ENCODE results near the gene RIMBP2.

GRCh38 chr12:130583800-130584199 lies 132.3 kb downstream of the RIMBP2 start:
- TF ChIP-seq EZH2 (IDR thresholded peaks at IDR 0.05; ENCODE audit: low read depth, unreplicated experiment) (no peak), CTCF (conservative IDR thresholded peaks at IDR 0.05; ENCODE audit: low read depth in 2 of 2) (no peak), JUNB (IDR thresholded peaks at IDR 0.05; ENCODE audit: unreplicated experiment) (no peak), CREB1 (CRISPR knock-in tag; IDR thresholded peaks at IDR 0.05; ENCODE audit: low read depth) (no peak)
